Activated T-cell treated with anti-CD3 and anti-CD28 coated beads, Interleukin-2, amount 50 U/mL, for 48 hours (primary cell): ENCODE results near the gene IL18RAP.

ENCODE experiments used
- DNase-seq, 2 experiments: peaks; one replicate each; pipeline ENCODE4 v3.0.0-alpha.2; 2020

Gene IL18RAP

GRCh38 chr2:102461188-102461587, 38.2 kb downstream of the IL18RAP start:
- DNase-seq: no peak

GRCh38 chr2:102463160-102463559, 40.2 kb downstream of the IL18RAP start:
- no peak for DNase-seq

GRCh38 chr2:102470168-102470567, 47.2 kb downstream of the IL18RAP start:
- no peak for DNase-seq

- DNase-seq: peak; percentile 71 to 72
Observed at GRCh38 chr2:102473020-102473419, 50.1 kb downstream of the IL18RAP start, which contains the start of gene SLC9A4. TSS of gene SLC9A4 (plus strand) at chr2:102473226. CDS start at chr2:102473760, 534 bp downstream.

- DNase-seq: no peak
Observed at GRCh38 chr2:102473631-102474030, 50.7 kb downstream of the IL18RAP start.

- no peak for DNase-seq
Observed at GRCh38 chr2:102474785-102475184, 51.8 kb downstream of the IL18RAP start.

- no peak for DNase-seq
Observed at GRCh38 chr2:102478686-102479470, 55.9 kb downstream of the IL18RAP start.

- DNase-seq: no peak
Observed at GRCh38 chr2:102480285-102481195, 57.6 kb downstream of the IL18RAP start.

- DNase-seq: no peak
Observed at GRCh38 chr2:102481931-102482330, 59.0 kb downstream of the IL18RAP start.

GRCh38 chr2:102483086-102483485, 60.1 kb downstream of the IL18RAP start:
- no peak for DNase-seq

- DNase-seq: no peak
Observed at GRCh38 chr2:102484310-102485061, 61.5 kb downstream of the IL18RAP start.

- DNase-seq: no peak
Observed at GRCh38 chr2:102485147-102485785, 62.3 kb downstream of the IL18RAP start.

GRCh38 chr2:102486941-102487702, 64.2 kb downstream of the IL18RAP start:
- no peak for DNase-seq

GRCh38 chr2:102487761-102488462, 65.0 kb downstream of the IL18RAP start:
- no peak for DNase-seq

GRCh38 chr2:102489646-102490045, 66.7 kb downstream of the IL18RAP start:
- DNase-seq: no peak

GRCh38 chr2:102492006-102492405, 69.0 kb downstream of the IL18RAP start:
- no peak for DNase-seq

- no peak for DNase-seq
Observed at GRCh38 chr2:102494570-102494969, 71.6 kb downstream of the IL18RAP start.

GRCh38 chr2:102498414-102498813, 75.5 kb downstream of the IL18RAP start:
- no peak for DNase-seq

- no peak for DNase-seq
Observed at GRCh38 chr2:102499558-102499957, 76.6 kb downstream of the IL18RAP start.
